ENCODE data around the gene NCOA7. TPM values are rescaled to one million over a fixed set of nuclear protein-coding genes. Genes with fewer than 3 reads are reported as not detected.
A peak's percentile ranks its signal among the peaks of the same experiment; 100 is the strongest.

The NCOA7 gene
- total RNA-seq, 4 donors from 2014 or later = 16.7 to 28.3 (median 21.2) TPM

- TF ChIP-seq CTCF (IDR thresholded peaks at IDR 0.05) (no peak), POLR2A (IDR thresholded peaks at IDR 0.05) (no peak), EP300 (IDR thresholded peaks at IDR 0.05; ENCODE audit: low read depth) (no peak), POLR2AphosphoS5 (IDR thresholded peaks at IDR 0.05) (no peak)
- DNase-seq = no peak
- Histone ChIP-seq H3K36me3 (no peaks in the 10 kb centered on the region), H3K4me3 (no peak overlapping the region), H3K27ac (no peak overlapping the region), H3K27me3 (no peaks in the 10 kb centered on the region), H3K4me1 (peaks cover 0 to 52% (median 24%) of the 10 kb centered on the region in 4 donors), H3K9me3 (no peaks in the 10 kb centered on the region)
- in situ Hi-C loops (cut with MboI; ENCODE audit: low pct_ligation_motif_present in 1 of 4, low pct_unique_long_range_greater_than_20kb in 1 of 4, low sequenced_read_pairs in 3 of 4) (no loop called here), intact Hi-C loops (cut with DNase I; ENCODE audit: low total_unique reads) (no loop called here)
- WGBS, 2 donors (ENCODE audit: low coverage in 1 of 2) = 79 to 100% methylated on average over 1 of the region's 1 CpG
Observed at GRCh38 chr6:125816828-125817280, 26.1 kb downstream of the NCOA7 start.

- Histone ChIP-seq H3K36me3 (no peaks in the 10 kb centered on the region), H3K4me3 (no peak overlapping the region), H3K9me3 (no peaks in the 10 kb centered on the region), H3K4me1 (peaks cover 0 to 52% (median 24%) of the 10 kb centered on the region in 4 donors), H3K27me3 (no peaks in the 10 kb centered on the region), H3K27ac (peak overlapping the region in 3 of 4 donors; percentile 2 to 38 (median 18))
- intact Hi-C loops (cut with DNase I; ENCODE audit: low total_unique reads) (no loop called here), in situ Hi-C loops (cut with MboI; ENCODE audit: low pct_ligation_motif_present in 1 of 4, low pct_unique_long_range_greater_than_20kb in 1 of 4, low sequenced_read_pairs in 3 of 4) (no loop called here)
- no peak for DNase-seq
- TF ChIP-seq CTCF (IDR thresholded peaks at IDR 0.05) (no peak), POLR2A (IDR thresholded peaks at IDR 0.05) (no peak), EP300 (IDR thresholded peaks at IDR 0.05; ENCODE audit: low read depth) (no peak), POLR2AphosphoS5 (IDR thresholded peaks at IDR 0.05) (no peak)
- 65 to 71% methylated on average over 2 of the region's 2 CpGs for WGBS, 2 donors (ENCODE audit: low coverage in 1 of 2)
Observed at GRCh38 chr6:125818225-125818657, 27.5 kb downstream of the NCOA7 start.

GRCh38 chr6:125818772-125819260, 28.1 kb downstream of the NCOA7 start:
- Histone ChIP-seq H3K36me3 (no peaks in the 10 kb centered on the region), H3K4me1 (peaks cover 0 to 52% (median 24%) of the 10 kb centered on the region in 4 donors), H3K9me3 (no peaks in the 10 kb centered on the region), H3K27ac (peak overlapping the region in 3 of 4 donors; percentile 2 to 38 (median 18)), H3K27me3 (no peaks in the 10 kb centered on the region), H3K4me3 (no peak overlapping the region)
- in situ Hi-C loops (cut with MboI; ENCODE audit: low pct_ligation_motif_present in 1 of 4, low pct_unique_long_range_greater_than_20kb in 1 of 4, low sequenced_read_pairs in 3 of 4) = no loop called here
- TF ChIP-seq CTCF (IDR thresholded peaks at IDR 0.05) = no peak
- no peak for TF ChIP-seq POLR2A (IDR thresholded peaks at IDR 0.05)
- TF ChIP-seq POLR2AphosphoS5 (IDR thresholded peaks at IDR 0.05) = no peak
- TF ChIP-seq EP300 (IDR thresholded peaks at IDR 0.05; ENCODE audit: low read depth) = no peak
- intact Hi-C loops (cut with DNase I; ENCODE audit: low total_unique reads) = no loop called here
- DNase-seq = no peak
- 42 to 44% methylated on average over 4 of the region's 4 CpGs for WGBS, 2 donors (ENCODE audit: low coverage in 1 of 2)

GRCh38 chr6:125819535-125820326, 29.0 kb downstream of the NCOA7 start:
- in situ Hi-C loops (cut with MboI; ENCODE audit: low pct_ligation_motif_present in 1 of 4, low pct_unique_long_range_greater_than_20kb in 1 of 4, low sequenced_read_pairs in 3 of 4) (no loop called here), intact Hi-C loops (cut with DNase I; ENCODE audit: low total_unique reads) (no loop called here)
- Histone ChIP-seq H3K27ac (no peak overlapping the region), H3K36me3 (no peaks in the 10 kb centered on the region), H3K4me3 (no peak overlapping the region), H3K27me3 (no peaks in the 10 kb centered on the region), H3K9me3 (no peaks in the 10 kb centered on the region), H3K4me1 (peaks cover 0 to 45% (median 21%) of the 10 kb centered on the region in 4 donors)
- WGBS, 2 donors (ENCODE audit: low coverage in 1 of 2) = 94% methylated on average over 4 of the region's 4 CpGs; no CpG with 5 or more reads in 1 of the 2 donors
- TF ChIP-seq POLR2AphosphoS5 (IDR thresholded peaks at IDR 0.05) (no peak), CTCF (IDR thresholded peaks at IDR 0.05) (no peak), POLR2A (IDR thresholded peaks at IDR 0.05) (no peak)
- no peak for DNase-seq
